Caco-2 (cell line): ENCODE measurements around the gene DTYMK. TPM values are rescaled to one million over a fixed set of nuclear protein-coding genes. Genes with fewer than 3 reads are reported as not detected.

ENCODE experiments used
- BruUV-seq: library from RNA; stranded (reverse); fragments of 400-500 nt; replicated peaks from 2 replicates; lab custom pipeline; 2021; lab: Mats Ljungman, UMichigan
- CTCF ChIA-PET: fragments of 300-600 bp; sonication (Branson Sonifier 250); formaldehyde crosslinking; loops from one replicate; lab custom pipeline; 2022; ENCODE audit warnings: antibody characterized with exemption; lab: Charles Lee
- POLR2A ChIA-PET: fragments of 300-600 bp; sonication (Branson Sonifier 250); formaldehyde crosslinking; loops from one replicate; lab custom pipeline; 2022; ENCODE audit warnings: antibody characterized with exemption; lab: Charles Lee
- DNase-seq, 2 experiments: peaks; one replicate each; pipeline versions ENCODE4 v3.0.0 to v3.0.0-alpha.2; 2020 to 2022
- H3K27me3 ChIP-seq: replicated peaks from 2 replicates; pipeline ENCODE4 v1.6.0; 2011; ENCODE audit warnings: low read length; ENCODE audit not compliant: control insufficient read depth, insufficient read depth
- H3K36me3 ChIP-seq: 2 replicates; pipeline ENCODE4 v1.5.1; 2011; ENCODE audit warnings: low read length; ENCODE audit not compliant: control insufficient read depth, insufficient read depth
- H3K4me1 ChIP-seq: fragments of 250-450 bp; sonication (Bioruptor Pico); 2 replicates; pipeline ENCODE4 v1.5.1; 2020; ENCODE audit warnings: mild to moderate bottlenecking
- H3K4me3 ChIP-seq: 2 replicates; pipeline ENCODE4 v1.5.1; 2011; ENCODE audit warnings: low read depth, mild to moderate bottlenecking, control low read depth, low read length
- H3K9me3 ChIP-seq: fragments of 250-450 bp; sonication (Bioruptor Pico); 2 replicates; pipeline ENCODE4 v1.5.1; 2020; ENCODE audit warnings: mild to moderate bottlenecking, moderate library complexity
- H3K27ac Mint-ChIP-seq: one replicate; pipeline ENCODE4 v1.8.0; 2022; ENCODE audit warnings: mixed read lengths; ENCODE audit not compliant: unreplicated experiment
- H3K27me3 Mint-ChIP-seq: one replicate; pipeline ENCODE4 v1.8.0; 2022; ENCODE audit warnings: mixed read lengths; ENCODE audit not compliant: insufficient read depth, unreplicated experiment
- H3K36me3 Mint-ChIP-seq: one replicate; pipeline ENCODE4 v1.8.0; 2022; ENCODE audit warnings: mild to moderate bottlenecking, mixed read lengths; ENCODE audit not compliant: insufficient read depth, unreplicated experiment
- H3K4me1 Mint-ChIP-seq: one replicate; pipeline ENCODE4 v1.8.0; 2022; ENCODE audit warnings: low read depth, mixed read lengths; ENCODE audit not compliant: unreplicated experiment
- H3K4me3 Mint-ChIP-seq: one replicate; pipeline ENCODE4 v1.8.0; 2022; ENCODE audit warnings: mild to moderate bottlenecking, moderate library complexity, mixed read lengths; ENCODE audit not compliant: unreplicated experiment
- H3K9me3 Mint-ChIP-seq: one replicate; pipeline ENCODE4 v1.8.0; 2022; ENCODE audit warnings: mixed read lengths; ENCODE audit not compliant: unreplicated experiment
- CTCF ChIP-seq, 2 experiments: fragments of 200-600 bp in 1 of 2; IDR thresholded peaks; 1 replicate in 1 of 2; 2 replicates in 1 of 2; pipeline versions ENCODE4 v1.5.1 to v1.8.0; 2011 to 2022; ENCODE audit warnings: antibody characterized with exemption in 1 of 2, control low read depth in 1 of 2, inconsistent platforms in 1 of 2, low read depth in 1 of 2, low read length in 1 of 2, mild to moderate bottlenecking in 1 of 2, moderate library complexity in 1 of 2; ENCODE audit not compliant: insufficient read depth in 1 of 2, severe bottlenecking in 1 of 2, unreplicated experiment in 1 of 2
- intact Hi-C: fragments of 100-400 bp; cut with micrococcal nuclease; formaldehyde crosslinking; loops from one replicate; pipeline ENCODE4 v1.10.0; 2022; ENCODE audit not compliant: unreplicated experiment
- total RNA-seq: library from RNA; stranded (reverse); gene quantifications from 2 replicates; pipeline ENCODE4 v1.2.3, GENCODE V29; 2022

The DTYMK gene
- total RNA-seq, 1 experiment from 2014 or later, result 68.4 TPM

- TF ChIP-seq CTCF (IDR thresholded peaks at IDR 0.05; ENCODE audit: insufficient read depth in 1 of 2, low read depth in 1 of 2, low read length in 1 of 2, severe bottlenecking in 1 of 2, unreplicated experiment in 1 of 2), result no peak
- no peaks in the 10 kb centered on the region for H3K27me3 ChIP-seq
- H3K4me1 Mint-ChIP-seq, result no peaks in the 10 kb centered on the region
- H3K9me3 ChIP-seq, result no peaks in the 10 kb centered on the region
- H3K4me3 ChIP-seq, result no peak overlapping the region
- CTCF ChIA-PET, result no interaction called here
- no peak overlapping the region for H3K4me3 Mint-ChIP-seq
- no peaks in the 10 kb centered on the region; the same call in 1 of the 2 replicates for H3K36me3 ChIP-seq
- no peaks in the 10 kb centered on the region for H3K9me3 Mint-ChIP-seq
- no peaks in the 10 kb centered on the region for H3K27me3 Mint-ChIP-seq
- H3K36me3 Mint-ChIP-seq, result peaks cover 6% of the 10 kb centered on the region
- BruUV-seq, result no TSS peak
- no peaks in the 10 kb centered on the region for H3K4me1 ChIP-seq
- DNase-seq, result no peak
- POLR2A ChIA-PET, result no interaction called here
- intact Hi-C loops, result no loop called here
- no peak overlapping the region for H3K27ac Mint-ChIP-seq
Observed at GRCh38 chr2:241728000-241728399, 41.4 kb upstream of the DTYMK start.

- POLR2A ChIA-PET, result no interaction called here
- no peaks in the 10 kb centered on the region for H3K27me3 ChIP-seq
- H3K9me3 ChIP-seq, result 0 out of 2 replicates have a peak, but pooled peaks cover 3% of the 10 kb centered on the region
- no peak overlapping the region for H3K27ac Mint-ChIP-seq
- no TSS peak for BruUV-seq
- intact Hi-C loops, result no loop called here
- H3K4me1 Mint-ChIP-seq, result no peaks in the 10 kb centered on the region
- no peaks in the 10 kb centered on the region for H3K27me3 Mint-ChIP-seq
- H3K4me1 ChIP-seq, result no peaks in the 10 kb centered on the region
- no peak for TF ChIP-seq CTCF (IDR thresholded peaks at IDR 0.05; ENCODE audit: insufficient read depth in 1 of 2, low read depth in 1 of 2, low read length in 1 of 2, severe bottlenecking in 1 of 2, unreplicated experiment in 1 of 2)
- CTCF ChIA-PET, result no interaction called here
- H3K4me3 ChIP-seq, result no peak overlapping the region
- no peaks in the 10 kb centered on the region for H3K9me3 Mint-ChIP-seq
- H3K36me3 ChIP-seq, result no peaks in the 10 kb centered on the region; the same call in 1 of the 2 replicates
- peaks cover 14% of the 10 kb centered on the region for H3K36me3 Mint-ChIP-seq
- H3K4me3 Mint-ChIP-seq, result no peak overlapping the region
- no peak for DNase-seq
Observed at GRCh38 chr2:241726459-241726858, 39.8 kb upstream of the DTYMK start.

GRCh38 chr2:241724975-241725870 is 38.6 kb upstream of the DTYMK start:
- H3K36me3 ChIP-seq, result peaks cover 2% of the 10 kb centered on the region
- H3K4me1 ChIP-seq, result no peaks in the 10 kb centered on the region
- H3K9me3 ChIP-seq, result 0 out of 2 replicates have a peak, but pooled peaks cover 3% of the 10 kb centered on the region
- intact Hi-C loops, result no loop called here
- POLR2A ChIA-PET, result no interaction called here
- no peaks in the 10 kb centered on the region for H3K4me1 Mint-ChIP-seq
- H3K36me3 Mint-ChIP-seq, result peaks cover 25% of the 10 kb centered on the region
- no TSS peak for BruUV-seq
- H3K9me3 Mint-ChIP-seq, result no peaks in the 10 kb centered on the region
- H3K27me3 Mint-ChIP-seq, result no peaks in the 10 kb centered on the region
- H3K4me3 Mint-ChIP-seq, result no peak overlapping the region
- no peak for TF ChIP-seq CTCF (IDR thresholded peaks at IDR 0.05; ENCODE audit: insufficient read depth in 1 of 2, low read depth in 1 of 2, low read length in 1 of 2, severe bottlenecking in 1 of 2, unreplicated experiment in 1 of 2)
- DNase-seq, result no peak
- CTCF ChIA-PET, result interaction anchor here (0.9 kb wide), 1 partner anchor 153 kb away, joined by 3 read pairs; no protein-coding TSS in a partner anchor
- no peak overlapping the region for H3K4me3 ChIP-seq
- no peak overlapping the region for H3K27ac Mint-ChIP-seq
- no peaks in the 10 kb centered on the region for H3K27me3 ChIP-seq
